GM19455 (cell line): Measurements from ENCODE around the gene ASPRV1.

Experiments
- ATAC-seq: cut with Tn5 transposase; IDR thresholded peaks from one replicate; pipeline ENCODE4 v1.9.1; 2021; ENCODE audit not compliant: unreplicated experiment

ASPRV1 gene

DNA sequence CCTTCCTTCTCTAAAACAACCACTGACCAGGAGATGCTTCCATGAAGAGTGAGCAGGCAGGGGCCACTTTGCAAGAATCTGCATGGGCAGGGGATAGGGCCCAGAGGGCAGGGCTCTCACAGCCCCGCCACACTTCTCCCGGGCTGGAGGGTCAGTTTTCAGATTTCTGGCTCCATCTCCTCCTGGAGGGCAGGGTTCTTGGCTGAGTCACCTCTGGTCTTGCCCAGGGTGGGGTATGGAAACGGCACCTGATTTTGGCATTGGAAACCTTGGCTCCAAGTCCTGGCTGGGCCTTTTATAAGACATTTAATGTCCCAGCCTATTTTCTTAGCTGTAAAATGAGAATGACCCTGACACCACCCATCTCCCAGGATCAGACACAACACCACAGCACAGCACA lies 27.6 kb upstream of the ASPRV1 start:
- ATAC-seq: no peak

DNA sequence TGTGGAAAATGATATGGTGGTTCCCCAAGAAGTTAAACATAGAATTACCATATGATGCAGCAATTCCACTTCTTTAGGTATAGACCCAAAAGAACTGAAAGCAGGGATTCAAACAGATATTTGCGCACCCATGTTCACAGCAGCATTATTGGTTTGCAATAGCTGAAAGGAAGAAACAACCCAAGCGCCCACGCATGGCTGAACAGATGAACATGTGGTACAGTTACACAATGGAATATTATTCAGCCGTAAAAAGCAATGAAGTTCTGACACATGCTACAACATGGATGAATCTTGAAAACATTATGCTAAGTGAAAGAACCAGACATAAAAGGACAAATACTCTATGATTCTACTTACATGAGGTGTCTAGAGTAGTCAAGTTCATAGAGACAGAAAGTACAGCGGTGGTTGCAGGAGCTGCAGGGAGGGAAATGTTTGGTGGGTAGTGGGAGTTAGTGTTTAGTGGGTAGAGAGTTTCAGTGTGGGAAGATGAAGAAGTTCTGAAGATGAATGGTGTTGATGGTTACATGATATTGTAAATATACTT lies 26.7 kb upstream of the ASPRV1 start:
- no peak for ATAC-seq

DNA sequence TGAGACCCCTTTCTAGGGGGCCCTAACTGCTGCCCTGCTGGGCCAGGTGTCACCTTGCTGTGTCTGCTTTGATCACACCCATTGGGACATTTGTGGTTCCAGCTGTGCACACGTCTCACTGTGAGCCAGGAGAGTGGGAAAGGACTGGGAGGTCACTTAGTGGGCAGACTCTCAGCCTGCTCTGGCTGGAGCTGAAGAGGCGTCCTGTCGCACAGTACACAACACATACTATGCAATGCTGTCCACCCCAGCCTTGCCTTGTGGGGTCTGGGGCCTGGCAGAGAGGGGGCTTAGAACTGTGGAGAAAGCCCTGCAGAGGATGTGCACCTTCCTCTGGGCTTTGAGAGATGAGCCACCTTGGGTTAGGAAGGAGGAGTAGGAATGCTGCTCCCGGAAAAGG lies 25.3 kb upstream of the ASPRV1 start:
- ATAC-seq: no peak

DNA sequence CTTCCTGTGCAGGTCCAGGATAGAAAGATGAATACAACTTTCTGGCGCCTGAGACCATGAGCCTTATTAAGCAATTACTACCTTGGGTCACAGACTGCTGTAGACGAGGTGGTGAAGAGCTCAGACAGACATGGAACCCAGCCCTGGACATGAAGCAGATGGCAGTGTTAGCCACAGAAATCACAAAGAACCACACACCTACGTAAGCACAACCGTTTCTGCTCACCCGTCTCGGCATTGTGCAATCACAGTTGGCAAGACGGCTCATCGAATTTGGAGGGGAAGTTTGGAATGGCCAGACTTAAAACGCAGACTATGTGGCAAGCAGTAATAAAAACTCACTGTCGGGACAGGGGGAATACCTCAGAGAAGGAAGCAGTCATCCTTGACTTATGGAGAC lies 24.3 kb upstream of the ASPRV1 start:
- no peak for ATAC-seq

DNA sequence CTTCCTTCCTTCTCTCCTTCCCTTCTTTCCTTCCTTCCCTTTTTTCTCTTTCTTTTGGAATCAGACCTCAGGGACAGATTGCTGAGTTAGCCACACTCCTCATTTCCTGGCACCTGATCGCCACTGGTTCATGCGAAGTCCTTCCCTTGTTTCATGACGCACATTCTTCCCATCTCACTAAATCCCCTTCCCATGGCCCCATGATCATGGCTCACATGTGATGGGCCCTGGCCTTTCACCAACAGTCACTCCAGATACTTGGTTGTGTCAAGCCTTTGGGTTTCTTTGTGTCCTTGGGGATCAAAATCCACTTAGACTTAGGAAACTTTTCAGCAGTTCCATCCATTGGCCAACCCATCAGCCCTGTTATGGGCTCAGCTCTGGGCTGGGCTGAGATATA lies 23.8 kb upstream of the ASPRV1 start:
- ATAC-seq: no peak

DNA sequence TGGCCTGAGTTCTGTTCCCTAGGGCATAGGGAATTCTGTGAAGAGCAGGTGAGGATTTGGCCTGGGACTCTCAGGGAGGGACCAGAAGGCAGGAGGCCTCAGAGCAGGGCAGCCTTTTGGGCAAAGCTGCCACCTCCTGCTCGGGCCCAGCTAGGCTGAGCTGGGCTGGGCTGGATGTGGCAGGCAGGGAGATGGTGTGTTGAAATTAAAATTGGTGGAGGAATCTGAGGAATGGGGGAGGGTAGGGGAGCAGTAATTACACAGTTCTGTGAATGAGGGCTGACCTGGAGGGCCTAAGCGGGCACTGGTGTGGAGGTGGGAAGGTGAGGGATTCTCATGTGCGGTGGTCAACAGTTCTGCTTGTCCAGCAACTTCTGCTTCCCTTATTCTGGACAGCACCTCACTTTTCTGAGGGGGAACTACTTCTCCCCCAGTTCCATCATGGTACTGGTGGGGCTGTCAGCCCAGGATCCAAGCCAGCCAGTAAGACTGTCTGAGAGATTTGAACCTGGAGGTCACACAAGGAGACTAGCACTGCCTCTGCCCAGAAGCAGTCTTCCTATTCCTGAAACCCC lies 22.0 kb upstream of the ASPRV1 start:
- no peak for ATAC-seq

DNA sequence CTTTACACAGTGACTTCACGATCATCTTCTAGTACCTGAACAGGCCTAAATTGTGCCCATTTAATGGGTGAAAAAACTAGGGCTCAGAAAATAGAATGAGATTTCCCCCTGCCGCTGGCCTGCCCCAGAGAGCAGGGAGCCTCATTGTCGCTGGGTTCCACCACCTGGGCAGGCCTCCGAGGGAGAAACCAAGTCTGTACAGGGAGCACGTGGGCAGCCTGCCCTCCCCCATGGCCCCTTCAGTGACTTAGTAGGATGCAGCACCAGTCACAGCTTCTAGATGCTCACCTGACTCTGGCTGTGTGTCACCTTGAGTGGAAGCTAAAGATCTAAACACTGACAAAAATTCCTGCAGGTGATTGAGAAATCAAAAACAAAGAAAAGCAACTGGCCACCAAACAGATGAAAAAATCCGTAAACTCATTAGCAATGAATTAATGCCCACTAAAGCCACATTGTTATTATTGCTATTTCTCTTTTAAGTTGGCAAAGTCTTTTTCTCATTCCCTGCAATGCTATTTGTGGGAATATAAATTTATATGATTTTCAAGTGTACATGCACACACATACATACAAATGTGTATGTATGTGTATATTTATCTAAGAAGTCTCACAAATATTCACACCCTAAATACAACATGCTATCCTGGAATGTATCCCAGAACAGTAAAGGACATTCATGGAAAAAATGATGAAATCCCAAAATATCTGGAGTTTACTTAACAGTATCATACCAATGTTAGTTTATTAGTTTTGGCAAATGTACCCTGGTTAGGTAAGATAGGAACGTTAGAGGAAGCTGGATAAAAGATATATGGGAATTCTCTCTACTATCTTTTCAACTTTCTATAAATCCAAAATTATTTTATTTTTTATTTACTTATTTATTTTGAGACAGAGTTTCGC lies 18.7 kb upstream of the ASPRV1 start:
- no peak for ATAC-seq

DNA sequence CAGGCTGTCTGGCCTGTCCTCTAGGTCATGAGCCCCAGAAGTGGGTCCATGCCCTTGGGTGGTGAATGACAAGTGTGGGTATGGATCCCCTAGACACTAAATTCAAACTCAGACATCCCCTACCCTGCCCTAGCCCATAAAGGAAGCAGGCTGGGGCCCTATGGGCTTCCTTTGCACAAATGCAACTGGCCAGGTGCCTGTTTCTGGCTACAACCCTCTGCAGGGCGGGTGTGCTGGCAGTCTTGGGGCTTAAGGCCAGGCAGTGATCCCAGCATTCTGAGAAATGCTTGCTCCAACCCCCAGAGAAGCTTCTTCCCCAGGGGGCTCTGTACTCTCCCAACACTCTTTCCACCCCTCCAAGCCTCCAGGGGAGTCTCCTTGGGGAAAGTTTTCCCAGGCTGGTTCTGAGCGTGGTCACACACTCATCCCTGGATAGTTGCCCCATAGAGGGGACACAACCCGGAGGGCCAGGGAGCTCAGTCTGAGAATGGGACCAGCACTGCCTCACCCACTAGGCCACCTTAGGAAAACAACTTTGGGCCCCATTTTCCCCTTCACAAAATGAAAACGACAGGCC lies 16.6 kb upstream of the ASPRV1 start:
- ATAC-seq: no peak

DNA sequence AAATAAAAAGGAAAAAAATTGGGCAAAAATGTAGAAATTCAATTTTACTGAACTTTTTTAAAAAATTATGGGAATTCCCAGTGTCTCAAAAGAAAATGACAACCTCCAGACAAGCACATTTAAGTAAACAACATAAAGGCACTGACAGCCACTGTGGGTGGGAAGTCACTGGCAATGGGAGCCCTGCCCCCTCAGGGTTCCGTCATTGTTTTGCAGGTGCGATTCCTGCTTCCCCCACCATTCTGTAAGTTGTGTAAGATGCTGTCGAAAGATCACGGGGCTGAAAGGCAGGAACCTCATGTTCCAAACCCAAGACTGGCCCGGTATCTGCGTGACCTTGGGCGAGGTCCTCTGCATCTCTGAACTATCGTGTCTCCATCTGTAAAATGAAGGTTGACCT lies 15.8 kb upstream of the ASPRV1 start:
- ATAC-seq: no peak

DNA sequence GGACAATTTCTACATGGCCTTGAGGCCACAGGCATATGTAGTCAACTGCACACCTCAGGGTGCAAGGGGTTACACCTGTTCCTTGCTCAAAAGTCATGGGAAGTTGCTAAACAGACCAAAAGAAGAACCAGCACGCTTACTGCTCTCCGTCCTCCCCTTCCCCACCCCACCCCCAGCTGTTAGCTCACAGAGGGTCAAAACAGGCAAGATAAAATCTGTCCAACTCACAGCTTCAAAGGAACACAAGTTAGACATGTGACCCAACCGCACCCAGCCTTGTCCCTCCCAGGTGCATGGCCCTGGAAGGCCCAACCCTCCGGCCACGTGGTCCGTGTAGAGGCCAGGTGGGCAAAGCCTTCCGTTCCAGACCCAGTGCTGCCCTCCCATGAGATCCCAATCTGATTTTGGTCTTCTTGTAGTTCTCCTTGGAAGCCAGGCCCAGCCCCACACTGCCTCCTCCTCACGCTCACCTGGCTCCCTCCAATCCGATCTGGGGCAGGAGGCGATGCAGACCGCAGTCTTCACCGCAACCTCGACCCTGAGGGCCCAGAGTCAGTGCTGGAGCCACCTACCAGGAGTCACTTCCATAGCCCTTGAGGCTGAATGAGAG lies 14.5 kb upstream of the ASPRV1 start:
- no peak for ATAC-seq

DNA sequence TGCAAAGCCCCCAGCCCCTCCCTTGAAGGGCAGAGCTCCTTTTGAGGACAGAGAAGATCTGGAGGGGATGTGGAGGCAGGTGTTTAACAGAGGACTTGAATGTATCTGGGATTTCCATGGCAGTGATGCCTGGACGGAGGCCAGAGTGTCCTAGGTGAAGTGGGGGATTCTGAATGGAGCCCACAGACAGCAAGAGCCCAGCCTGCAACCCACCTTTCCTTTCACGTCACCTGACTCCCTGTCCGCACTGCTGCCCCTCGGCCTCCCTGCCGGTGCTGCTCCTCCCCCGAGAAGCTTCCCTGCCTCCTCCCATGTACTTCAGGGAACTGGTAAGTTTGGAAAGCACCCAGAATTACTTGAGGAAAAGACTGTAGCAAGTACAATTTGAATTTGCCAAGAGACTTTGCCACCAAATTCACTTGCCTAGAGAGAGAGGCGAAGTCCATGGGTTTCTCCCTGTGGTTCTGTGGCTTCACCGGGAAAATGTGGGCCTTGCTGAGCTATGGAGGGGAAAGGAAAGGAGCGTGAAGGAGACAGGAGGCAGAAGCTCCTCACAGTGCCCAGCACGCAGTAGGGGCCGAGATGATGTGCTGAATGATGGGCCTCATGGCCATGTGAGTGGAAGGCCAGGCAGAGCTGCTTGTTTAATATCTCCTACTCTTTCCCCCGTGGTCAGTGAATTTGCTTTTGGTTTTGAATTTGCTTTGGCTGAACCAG lies 13.9 kb upstream of the ASPRV1 start:
- no peak for ATAC-seq

DNA sequence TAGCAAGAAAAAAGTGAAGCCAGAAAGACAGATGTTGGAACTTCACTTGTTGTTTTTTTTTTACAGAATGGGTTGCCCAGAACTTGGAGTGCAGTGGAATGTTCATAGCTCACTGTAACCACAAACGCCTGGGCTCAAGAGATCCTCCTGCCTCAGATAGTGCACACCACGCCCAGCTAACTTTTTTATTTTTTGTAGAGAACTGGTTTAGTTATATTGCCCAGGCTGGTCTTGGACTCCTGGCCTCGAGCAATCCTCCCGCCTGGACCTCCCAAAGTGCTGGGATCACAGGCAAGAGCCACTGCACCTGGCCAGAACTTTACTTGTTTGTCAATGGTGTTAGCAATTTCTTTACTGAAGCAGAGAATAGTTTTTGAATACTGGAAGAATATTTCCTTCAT lies 11.9 kb upstream of the ASPRV1 start:
- no peak for ATAC-seq

DNA sequence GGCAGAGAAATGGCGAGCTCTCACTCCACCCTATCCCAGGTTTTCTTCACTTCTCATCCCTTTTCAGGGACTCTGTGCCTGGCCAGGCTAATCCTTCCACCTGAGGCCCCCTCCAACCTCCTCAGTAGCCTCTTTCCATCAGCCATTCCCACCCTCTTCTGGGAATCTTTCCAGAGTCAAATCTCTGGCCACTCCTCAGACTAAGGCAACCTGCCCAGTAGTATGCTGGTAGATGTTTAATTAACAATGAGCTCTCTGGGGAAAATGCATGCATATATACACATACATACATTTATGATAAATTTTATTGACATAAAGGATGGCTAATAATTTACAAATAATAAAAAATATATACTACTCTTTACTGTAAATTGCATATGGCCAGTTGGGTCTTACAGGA lies 11.4 kb upstream of the ASPRV1 start:
- ATAC-seq: no peak

DNA sequence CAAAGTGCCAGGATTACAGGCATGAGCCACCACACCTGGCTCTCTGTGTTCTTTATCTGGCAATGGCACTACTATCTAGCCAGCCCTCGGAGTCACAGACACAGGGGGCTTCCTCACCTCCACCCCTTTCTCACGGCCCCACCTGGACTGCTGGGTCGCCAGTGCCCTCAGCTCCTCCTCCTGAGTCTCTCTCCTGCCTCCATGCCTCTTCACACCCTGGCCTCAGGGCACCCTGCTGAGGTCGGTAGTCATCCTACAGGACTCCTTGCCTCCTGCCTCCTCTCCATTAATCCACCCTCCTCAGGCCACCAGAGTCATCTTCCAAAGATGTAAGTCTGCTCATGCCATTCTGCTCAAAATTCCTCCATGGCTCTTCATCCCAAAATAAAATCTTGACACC lies 8.6 kb upstream of the ASPRV1 start:
- ATAC-seq: no peak

DNA sequence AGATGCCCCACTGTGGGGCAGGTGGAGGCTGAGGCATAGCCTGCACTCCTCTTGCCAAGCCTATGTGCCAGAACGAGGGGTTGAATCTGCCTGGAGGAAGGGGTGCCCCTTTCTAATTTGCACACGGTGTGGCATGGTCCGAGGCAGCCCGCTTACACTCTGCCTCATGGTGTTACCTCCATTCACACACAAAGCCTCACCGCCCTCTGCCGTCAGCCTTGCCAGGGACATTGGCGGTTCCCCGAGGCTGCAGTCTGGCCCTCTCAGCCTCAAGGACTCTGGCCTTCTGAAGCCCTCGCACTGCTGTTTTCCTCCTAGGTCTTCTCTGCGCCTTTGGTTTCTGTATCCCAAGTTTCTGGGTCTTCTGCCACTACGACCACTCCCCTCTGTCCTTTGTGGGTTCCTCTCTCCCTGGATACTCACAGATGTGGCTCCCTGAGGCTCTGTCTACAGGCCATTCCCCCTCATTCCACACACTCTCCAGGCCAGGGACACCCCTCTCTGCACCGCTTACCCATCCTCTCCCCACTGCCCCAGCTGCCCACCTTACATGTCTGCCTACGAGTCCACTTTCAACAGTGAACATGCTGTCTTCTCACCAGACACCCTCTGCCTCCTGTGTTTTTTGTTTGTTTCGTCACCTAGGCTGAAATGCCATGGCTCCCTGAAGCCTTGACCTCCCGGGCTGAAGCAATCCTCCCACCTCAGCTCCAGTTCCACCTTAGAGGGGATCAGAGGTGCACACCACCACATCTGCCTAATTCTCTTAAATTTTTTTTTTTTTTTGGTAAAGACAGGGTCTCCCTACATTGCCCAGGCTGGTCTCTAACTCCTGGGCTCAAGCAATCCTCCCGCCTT lies 7.9 kb upstream of the ASPRV1 start:
- no peak for ATAC-seq

DNA sequence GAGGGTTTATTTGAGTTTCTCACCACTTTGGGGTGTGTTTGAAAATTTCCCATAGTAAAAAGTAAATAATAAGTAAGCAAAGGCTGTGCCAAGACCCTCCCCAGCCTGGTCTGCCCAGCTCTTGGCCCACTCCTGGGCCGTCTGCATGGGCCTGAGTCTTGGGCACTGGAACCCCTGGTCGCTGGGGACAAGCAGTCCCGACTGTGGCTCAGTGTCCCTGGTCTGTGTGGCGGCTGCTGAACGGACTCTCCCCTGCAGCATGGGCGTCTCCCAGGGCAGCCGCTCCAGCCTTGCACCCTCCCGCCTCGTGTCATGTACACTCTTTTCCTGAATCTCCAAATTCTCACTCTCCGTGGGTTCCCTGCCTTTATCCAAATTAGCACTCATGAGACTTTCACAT lies 7.2 kb upstream of the ASPRV1 start:
- ATAC-seq: no peak

DNA sequence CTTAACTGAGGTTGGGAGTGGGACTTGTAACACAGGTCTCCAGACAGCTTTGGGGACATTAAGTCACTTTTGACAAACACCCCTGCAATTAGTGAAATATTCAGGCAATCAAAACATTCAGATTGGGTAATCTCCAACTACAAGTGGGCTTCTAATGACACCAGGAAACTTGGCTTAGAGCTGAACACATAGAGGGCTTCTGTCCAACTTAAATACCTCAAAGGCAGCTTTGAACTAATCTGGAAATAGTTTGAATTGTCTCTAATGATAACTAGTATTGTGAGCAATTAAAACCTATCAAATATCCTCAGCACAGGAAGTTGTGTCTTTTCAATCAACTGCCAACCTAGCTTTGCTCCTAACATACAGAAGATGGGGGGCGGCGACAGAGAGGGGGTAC lies 5.1 kb upstream of the ASPRV1 start:
- ATAC-seq: no peak

DNA sequence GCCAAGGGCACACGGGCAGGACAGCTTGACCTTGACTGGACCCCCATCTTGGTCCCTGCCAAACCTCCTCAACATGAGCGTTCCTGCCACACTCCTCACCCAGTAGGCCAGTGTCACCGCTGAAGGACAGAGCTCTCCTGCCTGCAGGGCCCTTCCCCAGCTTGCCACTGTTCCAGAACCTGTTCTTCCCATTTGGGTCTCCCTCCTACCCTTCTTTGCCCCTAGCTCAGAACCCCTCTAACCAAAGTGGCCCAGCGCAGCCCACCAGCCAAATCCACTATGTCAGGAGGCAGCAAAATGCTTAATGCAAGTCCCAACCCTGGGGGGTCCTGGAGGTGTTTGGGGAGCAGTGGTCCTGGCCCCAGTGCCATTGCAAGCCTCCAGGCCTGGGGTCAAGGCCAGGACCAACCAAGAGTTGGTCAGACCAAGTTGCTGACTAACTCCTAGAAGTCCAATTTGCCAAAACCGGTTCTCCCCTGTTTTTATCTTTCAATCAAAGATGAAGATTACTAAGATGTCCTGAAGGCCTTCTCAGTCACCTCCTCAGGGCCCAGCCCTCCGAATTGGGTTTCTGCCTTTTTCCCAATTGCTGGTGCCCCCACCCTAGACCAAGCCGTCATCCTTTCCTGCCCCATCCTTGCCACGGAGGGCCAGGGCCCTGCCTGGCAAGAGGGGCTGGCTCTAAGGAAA lies 4.5 kb upstream of the ASPRV1 start:
- no peak for ATAC-seq

DNA sequence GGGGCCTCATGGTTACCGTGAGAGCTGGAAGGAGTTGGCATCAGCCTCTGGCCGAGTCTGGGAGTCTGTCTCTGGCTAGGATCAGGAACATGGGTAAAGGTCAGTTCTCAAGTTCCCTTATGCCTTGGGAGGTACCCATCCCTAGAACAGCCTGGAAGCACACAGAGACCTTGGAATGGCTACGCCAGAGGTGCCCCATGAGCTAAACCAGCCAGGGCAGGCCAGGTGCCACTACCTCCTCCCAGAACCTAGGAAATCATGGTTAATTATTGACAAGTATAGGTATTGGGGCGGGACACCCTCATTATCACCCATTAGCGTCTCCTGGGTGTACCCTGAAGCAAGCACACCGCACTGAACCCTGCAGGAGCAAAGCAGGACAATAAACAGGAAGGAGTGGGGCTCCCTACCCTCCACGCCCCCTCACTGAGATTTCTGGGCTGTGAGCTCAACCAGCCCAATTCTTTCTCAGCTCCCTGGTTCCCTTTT lies 3.0 kb upstream of the ASPRV1 start:
- no peak for ATAC-seq
